Measurements from ENCODE around the gene NUBP2.

The NUBP2 gene

GRCh38 chr16:1772908-1773702 is 9.7 kb upstream of the NUBP2 start, which contains the start of gene MRPS34:
TSS of gene MRPS34 (minus strand) at chr16:1773134. CDS start at chr16:1773119, 15 bp downstream.
- peak; percentile 85 for DNase-seq

GRCh38 chr16:1773703-1774447 is 8.9 kb upstream of the NUBP2 start:
- peak; percentile 18 for DNase-seq

- no peak for DNase-seq
These were observed 8.3 kb upstream of the NUBP2 start for GRCh38 chr16:1774448-1774780.

GRCh38 chr16:1775006-1775845 is 7.5 kb upstream of the NUBP2 start:
- no peak for DNase-seq

- DNase-seq = no peak
These were observed 6.7 kb upstream of the NUBP2 start for GRCh38 chr16:1775846-1776671.

- DNase-seq = no peak
These were observed 6.1 kb upstream of the NUBP2 start for GRCh38 chr16:1776672-1776955.

GRCh38 chr16:1776991-1777374 is 5.8 kb upstream of the NUBP2 start:
- no peak for DNase-seq

GRCh38 chr16:1777375-1778199 is 5.2 kb upstream of the NUBP2 start:
- no peak for DNase-seq

- no peak for DNase-seq
These were observed 4.3 kb upstream of the NUBP2 start for GRCh38 chr16:1778200-1779179.

GRCh38 chr16:1779234-1779701 is 3.5 kb upstream of the NUBP2 start:
- no peak for DNase-seq

- DNase-seq = no peak
These were observed 2.8 kb upstream of the NUBP2 start for GRCh38 chr16:1779741-1780676.

- no peak for DNase-seq
These were observed 2.1 kb upstream of the NUBP2 start for GRCh38 chr16:1780677-1781072.

GRCh38 chr16:1781254-1781653 is 1.5 kb upstream of the NUBP2 start:
- DNase-seq = no peak

GRCh38 chr16:1781758-1782407 is 877 bp upstream of the NUBP2 start:
- DNase-seq = peak; percentile 31

- DNase-seq = no peak
These were observed 2.5 kb downstream of the NUBP2 start for GRCh38 chr16:1784977-1785845.

GRCh38 chr16:1785846-1786170 is 3.0 kb downstream of the NUBP2 start:
- no peak for DNase-seq

- DNase-seq = no peak
These were observed 3.7 kb downstream of the NUBP2 start for GRCh38 chr16:1786242-1787055.

Measured in CD4-positive, alpha-beta T cell treated with Interleukin-12 subunit alpha and Interleukin-12 subunit beta, for 1 hour (primary cell).